HG03354 (cell line): ENCODE measurements around the gene KCND3.

Experiments
- ATAC-seq: cut with Tn5 transposase; IDR thresholded peaks from one replicate; pipeline ENCODE4 v1.9.1; 2021; ENCODE audit warnings: mild to moderate bottlenecking; ENCODE audit not compliant: unreplicated experiment, poor library complexity, severe bottlenecking

The KCND3 gene

DNA sequence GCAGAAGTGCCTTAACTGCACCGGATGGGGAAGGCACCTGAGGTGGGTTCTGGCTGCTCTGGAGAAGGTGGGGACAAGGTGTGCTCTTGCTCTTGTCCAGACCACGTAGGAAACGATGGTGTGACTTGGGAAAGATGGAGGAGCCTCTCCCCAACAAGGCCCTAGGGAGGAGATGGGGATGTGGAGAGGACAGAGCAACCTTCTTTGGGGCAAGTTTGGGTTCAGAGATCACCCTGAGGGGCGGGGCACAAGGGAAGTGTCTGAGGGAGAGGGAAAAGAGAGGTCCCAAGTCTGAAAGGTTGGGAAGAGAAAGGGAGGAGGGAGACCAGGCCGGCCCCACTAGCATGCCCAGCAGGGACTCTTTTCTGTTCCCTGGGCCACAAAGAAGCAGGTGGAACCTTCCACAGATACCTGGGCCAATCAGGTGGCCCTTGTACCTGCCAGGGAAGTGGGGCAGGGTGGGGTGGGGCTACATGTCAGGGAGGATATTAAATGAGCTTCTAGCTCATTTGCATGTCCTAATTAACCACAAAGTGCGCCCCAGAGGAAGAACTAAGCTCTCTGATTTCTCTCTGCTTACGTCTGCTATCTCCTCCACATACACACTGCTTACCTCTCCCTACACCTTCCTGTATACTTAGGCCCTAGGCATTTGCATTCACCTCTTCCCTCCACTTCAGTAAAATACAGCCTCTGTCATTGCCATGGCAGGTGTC lies 266.2 kb downstream of the KCND3 start:
- no peak for ATAC-seq

DNA sequence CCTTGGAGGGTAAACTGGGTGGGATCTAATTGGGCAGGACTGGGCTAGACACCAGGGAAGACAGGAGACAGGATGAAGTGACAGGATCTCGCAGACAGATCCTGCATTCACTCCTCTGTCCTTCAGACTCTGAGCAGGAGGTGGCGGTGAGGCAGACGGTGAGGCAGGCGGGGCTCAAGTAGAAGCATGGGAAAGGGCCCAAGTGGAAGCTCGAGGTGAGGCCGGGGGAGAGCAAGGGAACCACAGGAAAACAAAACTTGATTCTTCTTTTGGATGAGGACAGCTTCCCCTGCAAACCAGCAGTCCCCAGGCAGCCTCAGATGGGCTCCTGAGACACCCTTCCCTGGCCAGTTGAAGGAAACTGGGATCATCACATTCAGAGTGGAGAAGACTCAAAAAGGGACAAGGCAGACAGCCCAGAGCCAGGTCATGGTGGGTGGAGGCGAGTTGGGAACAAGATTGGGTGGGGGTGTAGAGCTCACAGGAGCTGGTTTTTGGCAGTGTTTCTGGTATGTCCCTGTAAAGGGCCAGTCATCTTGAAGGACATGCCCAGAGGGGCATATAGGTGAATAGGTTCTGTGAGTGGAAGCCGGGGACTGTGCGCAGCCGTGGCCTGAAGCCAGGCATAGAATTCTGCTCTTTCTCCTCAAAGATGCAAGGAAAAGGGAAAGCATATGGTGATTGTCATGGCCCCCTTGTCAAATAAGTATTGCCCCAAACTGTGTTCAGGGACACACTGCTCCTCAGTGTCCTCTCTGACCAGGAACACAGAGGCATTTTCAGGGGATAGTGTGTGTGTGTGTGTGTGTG lies 268.3 kb downstream of the KCND3 start:
- ATAC-seq = no peak
